ENCODE results near the gene ANGPTL2.

The ANGPTL2 gene

GRCh38 chr9:127105805-127106465 lies 16.5 kb downstream of the ANGPTL2 start:
- Mint-ChIP-seq H3K9me3 (no peaks in the 10 kb centered on the region), H3K4me3 (no peak overlapping the region), H3K4me1 (ENCODE audit: low read depth) (no peaks in the 10 kb centered on the region), H3K27ac (no peak overlapping the region), H3K36me3 (ENCODE audit: low read depth) (no peaks in the 10 kb centered on the region), H3K27me3 (no peaks in the 10 kb centered on the region)

- Mint-ChIP-seq H3K9me3 (no peaks in the 10 kb centered on the region), H3K4me3 (no peak overlapping the region), H3K27ac (no peak overlapping the region), H3K4me1 (ENCODE audit: low read depth) (no peaks in the 10 kb centered on the region), H3K36me3 (ENCODE audit: low read depth) (no peaks in the 10 kb centered on the region), H3K27me3 (no peaks in the 10 kb centered on the region)
Observed at GRCh38 chr9:127104581-127105311, 17.7 kb downstream of the ANGPTL2 start.

GRCh38 chr9:127102788-127103187 lies 19.6 kb downstream of the ANGPTL2 start:
- Mint-ChIP-seq H3K9me3 (no peaks in the 10 kb centered on the region), H3K27ac (no peak overlapping the region), H3K4me3 (no peak overlapping the region), H3K36me3 (ENCODE audit: low read depth) (no peaks in the 10 kb centered on the region), H3K27me3 (no peaks in the 10 kb centered on the region), H3K4me1 (ENCODE audit: low read depth) (no peaks in the 10 kb centered on the region)

GRCh38 chr9:127102176-127102575 lies 20.3 kb downstream of the ANGPTL2 start:
- Mint-ChIP-seq H3K4me3 (no peak overlapping the region), H3K27me3 (no peaks in the 10 kb centered on the region), H3K27ac (no peak overlapping the region), H3K36me3 (ENCODE audit: low read depth) (no peaks in the 10 kb centered on the region), H3K9me3 (no peaks in the 10 kb centered on the region), H3K4me1 (ENCODE audit: low read depth) (no peaks in the 10 kb centered on the region)

GRCh38 chr9:127099664-127100063 lies 22.8 kb downstream of the ANGPTL2 start:
- Mint-ChIP-seq H3K27ac (no peak overlapping the region), H3K27me3 (no peaks in the 10 kb centered on the region), H3K9me3 (no peaks in the 10 kb centered on the region), H3K4me3 (no peak overlapping the region), H3K4me1 (ENCODE audit: low read depth) (no peaks in the 10 kb centered on the region), H3K36me3 (ENCODE audit: low read depth) (no peaks in the 10 kb centered on the region)

- Mint-ChIP-seq H3K27ac (no peak overlapping the region), H3K9me3 (no peaks in the 10 kb centered on the region), H3K36me3 (ENCODE audit: low read depth) (no peaks in the 10 kb centered on the region), H3K27me3 (no peaks in the 10 kb centered on the region), H3K4me1 (ENCODE audit: low read depth) (no peaks in the 10 kb centered on the region), H3K4me3 (no peak overlapping the region)
Observed at GRCh38 chr9:127098916-127099553, 23.4 kb downstream of the ANGPTL2 start.

GRCh38 chr9:127097683-127098082 lies 24.8 kb downstream of the ANGPTL2 start:
- Mint-ChIP-seq H3K36me3 (ENCODE audit: low read depth) (no peaks in the 10 kb centered on the region), H3K4me3 (no peak overlapping the region), H3K27ac (no peak overlapping the region), H3K4me1 (ENCODE audit: low read depth) (no peaks in the 10 kb centered on the region), H3K27me3 (no peaks in the 10 kb centered on the region), H3K9me3 (no peaks in the 10 kb centered on the region)

GRCh38 chr9:127096208-127096607 lies 26.2 kb downstream of the ANGPTL2 start:
- Mint-ChIP-seq H3K27me3 (no peaks in the 10 kb centered on the region), H3K27ac (no peak overlapping the region), H3K4me3 (no peak overlapping the region), H3K36me3 (ENCODE audit: low read depth) (no peaks in the 10 kb centered on the region), H3K4me1 (ENCODE audit: low read depth) (no peaks in the 10 kb centered on the region), H3K9me3 (no peaks in the 10 kb centered on the region)

GRCh38 chr9:127095411-127095810 lies 27.0 kb downstream of the ANGPTL2 start:
- H3K27me3 Mint-ChIP-seq = no peaks in the 10 kb centered on the region
- H3K36me3 Mint-ChIP-seq (ENCODE audit: low read depth) = no peaks in the 10 kb centered on the region
- H3K4me3 Mint-ChIP-seq = no peak overlapping the region
- H3K27ac Mint-ChIP-seq = no peak overlapping the region
- no peaks in the 10 kb centered on the region for H3K4me1 Mint-ChIP-seq (ENCODE audit: low read depth)
- H3K9me3 Mint-ChIP-seq = no peaks in the 10 kb centered on the region

- no peaks in the 10 kb centered on the region for H3K9me3 Mint-ChIP-seq
- H3K4me3 Mint-ChIP-seq = no peak overlapping the region
- H3K4me1 Mint-ChIP-seq (ENCODE audit: low read depth) = no peaks in the 10 kb centered on the region
- H3K27ac Mint-ChIP-seq = no peak overlapping the region
- no peaks in the 10 kb centered on the region for H3K27me3 Mint-ChIP-seq
- H3K36me3 Mint-ChIP-seq (ENCODE audit: low read depth) = no peaks in the 10 kb centered on the region
Observed at GRCh38 chr9:127093319-127094020, 29.0 kb downstream of the ANGPTL2 start.

- Mint-ChIP-seq H3K4me1 (ENCODE audit: low read depth) (no peaks in the 10 kb centered on the region), H3K27ac (no peak overlapping the region), H3K36me3 (ENCODE audit: low read depth) (no peaks in the 10 kb centered on the region), H3K27me3 (no peaks in the 10 kb centered on the region), H3K9me3 (no peaks in the 10 kb centered on the region), H3K4me3 (no peak overlapping the region)
Observed at GRCh38 chr9:127092041-127092608, 30.3 kb downstream of the ANGPTL2 start.

GRCh38 chr9:127091526-127091925 lies 30.9 kb downstream of the ANGPTL2 start:
- Mint-ChIP-seq H3K27me3 (no peaks in the 10 kb centered on the region), H3K4me3 (no peak overlapping the region), H3K4me1 (ENCODE audit: low read depth) (no peaks in the 10 kb centered on the region), H3K27ac (no peak overlapping the region), H3K36me3 (ENCODE audit: low read depth) (no peaks in the 10 kb centered on the region), H3K9me3 (no peaks in the 10 kb centered on the region)

GRCh38 chr9:127090341-127090985 lies 32.0 kb downstream of the ANGPTL2 start:
- H3K36me3 Mint-ChIP-seq (ENCODE audit: low read depth) = no peaks in the 10 kb centered on the region
- H3K27ac Mint-ChIP-seq = no peak overlapping the region
- no peaks in the 10 kb centered on the region for H3K9me3 Mint-ChIP-seq
- no peaks in the 10 kb centered on the region for H3K4me1 Mint-ChIP-seq (ENCODE audit: low read depth)
- H3K27me3 Mint-ChIP-seq = no peaks in the 10 kb centered on the region
- no peak overlapping the region for H3K4me3 Mint-ChIP-seq

GRCh38 chr9:127089631-127090081 lies 32.8 kb downstream of the ANGPTL2 start:
- H3K4me3 Mint-ChIP-seq = no peak overlapping the region
- no peak overlapping the region for H3K27ac Mint-ChIP-seq
- H3K36me3 Mint-ChIP-seq (ENCODE audit: low read depth) = no peaks in the 10 kb centered on the region
- H3K4me1 Mint-ChIP-seq (ENCODE audit: low read depth) = peaks cover 2% of the 10 kb centered on the region
- H3K27me3 Mint-ChIP-seq = no peaks in the 10 kb centered on the region
- no peaks in the 10 kb centered on the region for H3K9me3 Mint-ChIP-seq
